ENCODE results near the gene SLC6A8.
"Not testable (repeated sequence)": the region's sequence is repeated elsewhere in the genome, so short reads cannot be mapped to it uniquely, and the experiment has no call there.

Gene SLC6A8

GRCh38 chrX:153709726-153710674 lies 22.3 kb downstream of the SLC6A8 start:
- DNase-seq: no peak

- no peak for DNase-seq
Measured at GRCh38 chrX:153714256-153714655, 26.5 kb downstream of the SLC6A8 start.

- no peak for DNase-seq
Measured at GRCh38 chrX:153717445-153717844, 29.7 kb downstream of the SLC6A8 start.

- no peak for DNase-seq
Measured at GRCh38 chrX:153719238-153719637, 31.5 kb downstream of the SLC6A8 start.

GRCh38 chrX:153719701-153720100 lies 32.0 kb downstream of the SLC6A8 start:
- no peak for DNase-seq

GRCh38 chrX:153722704-153723350 lies 35.1 kb downstream of the SLC6A8 start:
- DNase-seq: no peak

- peak; percentile 46 for DNase-seq
Measured at GRCh38 chrX:153723351-153724251, 35.9 kb downstream of the SLC6A8 start.

- peak; percentile 95 for DNase-seq
Measured at GRCh38 chrX:153724252-153725038, 36.7 kb downstream of the SLC6A8 start, which contains the start of the genes ABCD1 and BCAP31. Gene ABCD1, plus strand, starts transcription at chrX:153724856. Its CDS starts 411 bp downstream, at chrX:153725267. Gene BCAP31, minus strand, starts transcription at chrX:153724387. Its CDS starts 1,143 bp downstream, at chrX:153723244.

- no peak for DNase-seq
Measured at GRCh38 chrX:153725039-153725831, 37.5 kb downstream of the SLC6A8 start.

GRCh38 chrX:153725832-153726285 lies 38.1 kb downstream of the SLC6A8 start:
- no peak for DNase-seq

GRCh38 chrX:153726286-153727122 lies 38.8 kb downstream of the SLC6A8 start:
- peak; percentile 60 for DNase-seq

GRCh38 chrX:153727123-153727931 lies 39.6 kb downstream of the SLC6A8 start:
- peak; percentile 67 for DNase-seq

- DNase-seq: no peak
Measured at GRCh38 chrX:153728095-153728494, 40.4 kb downstream of the SLC6A8 start.

- DNase-seq: no peak
Measured at GRCh38 chrX:153728951-153729631, 41.4 kb downstream of the SLC6A8 start.

GRCh38 chrX:153730115-153730514 lies 42.4 kb downstream of the SLC6A8 start:
- not testable (repeated sequence) for DNase-seq

GRCh38 chrX:153731117-153731844 lies 43.6 kb downstream of the SLC6A8 start:
- no peak for DNase-seq

GRCh38 chrX:153731845-153732215 lies 44.1 kb downstream of the SLC6A8 start:
- no peak for DNase-seq

GRCh38 chrX:153732401-153732800 lies 44.7 kb downstream of the SLC6A8 start:
- DNase-seq: no peak

Measured in NCI-H1105 (cell line).